ENCODE results near the gene CKMT1A.
"Not testable (repeated sequence)": the region's sequence is repeated elsewhere in the genome, so short reads cannot be mapped to it uniquely, and the experiment has no call there.

Gene CKMT1A

DNA sequence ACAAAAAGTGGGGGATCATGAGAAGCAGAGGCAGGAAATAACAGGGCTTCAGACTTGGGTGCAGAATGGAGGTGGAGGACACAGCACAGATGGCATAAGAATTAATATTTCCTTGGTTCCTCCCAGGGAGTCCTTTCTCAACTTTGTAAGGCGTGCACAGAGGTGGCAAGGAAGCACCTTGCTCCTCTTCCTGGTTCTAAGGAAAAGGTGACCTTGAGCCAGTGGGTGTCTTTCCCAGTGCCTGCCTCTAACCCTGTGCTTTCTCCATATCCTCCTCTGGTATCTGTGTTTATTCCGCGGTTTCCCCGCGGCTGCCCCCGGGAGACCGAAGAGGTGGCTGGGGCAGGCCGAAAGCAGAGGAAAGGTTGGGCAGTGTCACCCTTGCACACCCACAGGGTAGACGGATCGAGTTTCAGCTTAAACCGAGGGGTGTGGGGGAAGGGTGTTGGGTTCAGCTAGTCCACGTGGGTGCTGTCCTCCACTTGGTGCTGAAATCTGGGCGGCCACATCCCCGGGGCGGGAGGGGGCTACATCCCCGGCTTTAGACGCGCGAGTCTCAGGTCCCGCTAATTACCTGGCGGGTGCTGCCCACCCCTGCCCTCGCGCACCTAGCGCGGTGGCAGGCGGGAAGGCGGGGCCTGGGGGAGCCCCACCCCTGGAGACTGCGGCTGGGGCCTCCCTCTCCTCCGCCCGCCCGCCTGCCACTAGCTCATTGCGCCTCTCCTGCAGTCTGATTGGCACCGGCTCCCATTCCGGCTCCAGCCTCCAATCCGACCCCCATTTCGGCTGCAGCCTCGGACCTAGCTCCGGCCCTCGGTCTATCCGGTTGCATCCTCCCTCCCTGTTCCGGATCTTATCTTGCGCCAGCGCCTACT, at the start of gene CKMT1A:
CKMT1A (plus strand) TSS at position 712 of the 875 bp plus-strand sequence. CDS start 192 bp downstream, outside the sequence.
- not testable (repeated sequence) for DNase-seq

DNA sequence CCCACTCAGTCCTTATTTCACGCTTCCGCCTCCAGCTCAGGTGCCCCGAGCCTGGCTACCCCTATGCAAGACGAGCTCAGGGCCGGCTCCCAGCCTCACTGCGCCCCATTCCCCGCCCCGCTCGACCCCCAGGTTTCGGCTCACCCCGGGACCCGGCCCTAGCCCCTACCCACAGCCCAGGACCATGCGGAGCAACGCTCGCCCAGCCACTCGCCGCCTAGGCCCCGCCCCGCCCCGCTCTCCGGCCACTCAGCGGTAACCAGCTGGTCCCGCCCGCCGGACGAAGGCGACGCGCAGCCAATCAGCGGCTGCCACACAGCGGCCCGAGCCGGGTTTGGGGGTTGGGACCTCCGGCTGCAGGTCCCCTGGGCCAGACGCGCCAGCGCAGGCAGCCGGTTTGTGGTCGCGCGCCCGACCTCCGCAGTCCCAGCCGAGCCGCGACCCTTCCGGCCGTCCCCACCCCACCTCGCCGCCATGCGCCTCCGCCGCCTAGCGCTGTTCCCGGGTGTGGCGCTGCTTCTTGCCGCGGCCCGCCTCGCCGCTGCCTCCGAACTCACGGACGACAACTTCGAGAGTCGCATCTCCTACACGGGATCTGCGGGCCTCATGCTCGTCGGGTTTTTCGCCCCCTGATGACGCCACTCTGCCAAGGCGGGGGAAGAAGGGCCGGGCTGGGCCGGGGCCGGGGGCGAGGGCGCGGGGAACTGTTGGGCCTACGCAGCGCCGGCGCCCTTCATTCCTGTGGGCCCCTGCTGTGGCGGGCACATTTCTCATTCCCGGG, 44.8 kb upstream of the CKMT1A start, which contains the start of gene CATSPER2:
CATSPER2 (minus strand) TSS at position 196 of the 781 bp plus-strand sequence. CDS start 783 bp downstream, outside the sequence.
- no peak for DNase-seq

DNA sequence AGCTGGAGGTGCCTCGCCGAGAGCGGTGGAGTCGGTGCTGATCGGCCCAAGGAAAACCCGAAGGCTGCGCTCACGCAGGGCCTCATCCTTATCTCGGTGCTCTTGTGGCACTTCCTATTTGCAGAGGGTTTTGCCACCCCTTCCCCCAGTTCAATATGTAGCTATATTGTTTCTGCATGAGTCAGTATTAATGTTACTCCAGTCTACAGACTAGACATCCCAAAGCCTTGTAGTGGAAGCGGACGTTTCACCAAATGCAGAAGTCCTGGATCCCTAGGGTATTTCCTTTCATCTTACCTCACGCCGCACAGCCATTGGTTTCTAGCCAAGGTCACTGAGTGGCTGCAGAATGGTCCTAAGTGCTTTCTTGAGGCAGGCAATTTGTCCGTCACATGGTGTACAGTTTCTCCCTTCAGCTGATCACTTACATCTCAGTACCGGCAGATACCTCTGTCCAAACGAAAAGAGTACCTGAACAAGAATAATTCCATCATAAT, 44.2 kb upstream of the CKMT1A start:
- DNase-seq: not testable (repeated sequence)

GRCh38 chr15:43659727-43660126, 33.9 kb upstream of the CKMT1A start:
- not testable (repeated sequence) for DNase-seq

- not testable (repeated sequence) for DNase-seq
These were observed 31.4 kb upstream of the CKMT1A start for GRCh38 chr15:43662293-43662692.

DNA sequence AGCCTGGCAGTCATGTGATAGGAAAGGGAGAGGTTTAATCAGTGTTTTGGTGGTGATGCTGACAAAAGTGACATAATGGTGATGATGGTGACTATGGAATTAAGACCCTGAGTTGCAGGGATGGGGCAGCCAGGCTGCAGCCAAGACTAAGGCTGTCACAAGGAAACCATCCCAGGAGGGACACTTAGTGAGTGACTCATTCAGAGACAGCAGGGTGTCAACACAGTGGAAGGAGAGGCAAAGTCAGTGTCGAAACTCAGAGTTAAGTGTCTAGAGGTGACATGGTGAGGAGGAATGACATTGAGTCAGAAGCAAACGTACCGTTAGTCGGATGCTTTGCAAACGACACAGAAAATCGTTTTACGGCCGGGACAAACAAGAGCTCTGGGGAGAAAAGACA, 30.3 kb upstream of the CKMT1A start:
- DNase-seq: not testable (repeated sequence)

DNA sequence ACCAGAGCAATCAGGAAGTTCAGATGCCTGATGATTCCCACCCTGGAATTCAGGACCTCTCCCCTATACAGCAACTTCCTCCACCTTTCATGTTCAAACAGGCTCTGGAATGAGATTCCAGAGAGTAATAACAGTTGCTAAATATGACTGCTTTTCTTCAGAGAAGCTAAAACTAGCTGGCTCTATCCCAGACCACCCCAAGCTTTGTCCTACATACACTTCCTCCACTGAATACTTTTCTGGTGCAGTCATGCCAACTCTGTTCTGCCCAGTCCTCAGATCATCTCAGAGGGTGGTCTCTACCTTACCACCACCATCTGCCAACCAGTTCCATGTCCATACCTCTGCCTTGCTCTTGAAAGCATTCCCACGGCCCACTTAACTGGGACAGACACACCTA, 27.5 kb upstream of the CKMT1A start:
- DNase-seq: not testable (repeated sequence)

GRCh38 chr15:43674175-43674574, 19.5 kb upstream of the CKMT1A start:
- not testable (repeated sequence) for DNase-seq

DNA sequence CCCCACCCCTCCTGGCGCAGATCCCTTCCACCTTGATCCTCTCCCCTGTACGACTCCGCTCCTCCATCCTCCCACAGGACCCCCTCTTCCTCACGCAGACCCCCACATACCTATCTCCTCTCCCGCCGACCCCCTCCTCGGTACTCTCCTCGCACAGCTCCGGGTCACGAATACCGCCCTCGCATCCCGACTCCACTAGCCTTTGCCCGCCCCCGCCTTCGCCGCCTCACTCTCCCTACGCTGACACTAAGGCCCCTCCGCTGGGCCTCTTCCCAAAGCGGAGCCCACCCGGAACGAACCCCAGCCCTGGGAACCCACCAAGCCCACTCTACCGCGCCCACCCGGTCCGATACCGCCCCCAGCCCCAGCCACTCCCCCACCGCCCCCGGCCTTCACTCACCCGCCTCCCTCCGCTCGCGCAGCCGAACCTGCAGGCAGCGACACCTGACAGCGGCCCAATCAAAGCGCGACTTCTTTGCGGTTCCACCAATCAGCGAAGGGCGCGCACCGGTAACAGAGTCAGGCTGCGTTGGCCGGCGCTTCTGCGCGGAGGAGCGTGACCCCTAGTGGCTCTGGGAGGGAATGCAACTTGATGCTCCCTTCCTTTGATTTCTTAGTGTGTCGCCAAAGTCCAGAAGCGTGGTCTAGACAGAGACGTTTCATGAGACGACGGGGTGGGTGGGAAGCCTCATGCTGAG, 3.9 kb upstream of the CKMT1A start:
- DNase-seq: not testable (repeated sequence)

DNA sequence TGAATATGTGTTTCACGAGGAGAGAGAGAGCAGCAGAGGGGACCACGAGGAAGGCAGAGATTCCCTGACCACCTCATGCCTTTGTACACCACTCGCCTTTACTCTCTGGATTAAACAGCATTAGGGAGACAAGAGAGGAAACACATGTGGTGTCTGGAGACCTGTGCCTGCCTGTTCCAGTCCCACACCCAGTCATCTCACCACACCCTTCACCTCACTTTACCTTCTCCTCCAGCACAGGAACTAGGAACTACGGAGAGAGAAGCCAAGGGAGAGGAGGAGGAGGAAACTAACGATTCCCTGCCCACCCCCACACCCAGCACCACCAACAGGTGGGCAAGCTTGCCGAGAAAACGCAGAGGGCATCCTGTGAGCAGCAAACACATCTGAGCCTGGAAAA, 980 bp upstream of the CKMT1A start:
- not testable (repeated sequence) for DNase-seq

- DNase-seq: peak in 3 of 56 donors; percentile 0 to 1 (median 1)
These were observed 8.5 kb downstream of the CKMT1A start for GRCh38 chr15:43702174-43702573.

DNA sequence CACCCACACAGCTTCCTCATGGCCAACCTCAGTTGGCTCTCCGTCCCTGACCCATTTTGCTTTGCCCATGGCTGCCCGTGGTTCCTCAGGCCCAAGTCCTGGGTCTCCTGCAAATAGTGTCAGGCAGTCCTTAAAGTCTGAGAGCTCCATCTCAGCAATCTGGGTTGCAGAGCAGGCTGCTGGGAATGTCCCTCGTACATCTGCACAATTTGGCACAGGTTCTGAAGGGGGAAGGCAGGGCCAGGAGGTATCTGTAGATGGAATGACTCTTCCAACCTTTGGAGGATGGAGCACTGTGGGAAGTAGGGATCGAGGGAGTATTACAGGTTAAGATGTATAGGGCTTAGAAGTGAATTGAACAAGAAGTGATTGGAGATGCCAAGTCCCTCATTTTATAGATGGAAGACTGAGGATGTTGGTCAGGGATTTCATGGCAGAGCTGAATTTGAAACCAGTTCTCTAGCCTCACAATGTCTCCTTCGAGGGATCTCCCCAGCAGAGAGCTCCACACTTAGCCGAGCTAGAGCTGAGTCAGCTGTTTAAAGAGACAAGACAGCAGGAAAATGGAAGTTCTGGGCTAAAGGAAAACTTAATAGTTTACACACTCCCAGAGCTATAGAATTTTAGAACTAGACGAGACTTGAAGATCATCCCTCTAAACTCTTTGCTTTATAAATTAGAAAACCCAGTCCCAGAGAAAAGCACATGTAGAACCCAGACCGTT, 9.2 kb downstream of the CKMT1A start:
- DNase-seq: no peak

DNA sequence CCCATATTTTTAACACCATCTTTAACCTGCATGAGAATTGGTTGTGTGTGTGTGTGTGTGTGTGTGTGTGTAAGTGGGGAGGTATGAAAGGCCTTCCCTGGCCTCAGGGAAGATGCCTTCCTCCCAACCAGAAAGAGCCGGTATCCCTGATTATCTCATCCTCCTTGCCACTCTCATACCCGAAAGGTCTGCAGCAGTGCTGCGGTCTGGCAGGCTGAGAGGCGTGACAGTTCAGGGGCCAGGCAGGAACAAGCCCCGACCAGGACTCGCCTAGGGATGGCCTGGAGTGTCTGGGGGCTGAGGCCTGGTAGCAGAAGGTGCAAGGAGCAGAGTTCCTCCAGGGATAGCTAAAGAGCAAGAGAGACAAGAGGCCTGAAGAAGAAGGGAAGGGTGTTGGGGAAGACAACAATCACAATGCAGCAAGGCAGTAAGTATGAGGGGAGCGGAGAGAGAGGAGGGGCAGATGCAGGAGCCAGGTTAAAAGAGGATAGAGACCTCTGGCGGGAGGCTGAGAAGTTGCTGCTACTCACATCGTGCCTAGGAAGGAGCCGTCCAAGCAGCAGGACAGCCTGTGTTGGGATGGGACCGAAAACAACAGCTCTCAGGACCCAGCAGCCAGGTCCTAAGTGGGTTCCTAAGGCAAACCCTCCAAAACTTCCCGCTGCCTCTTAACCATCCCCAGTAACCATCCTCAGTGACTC, 16.9 kb downstream of the CKMT1A start:
- DNase-seq: not testable (repeated sequence)

DNA sequence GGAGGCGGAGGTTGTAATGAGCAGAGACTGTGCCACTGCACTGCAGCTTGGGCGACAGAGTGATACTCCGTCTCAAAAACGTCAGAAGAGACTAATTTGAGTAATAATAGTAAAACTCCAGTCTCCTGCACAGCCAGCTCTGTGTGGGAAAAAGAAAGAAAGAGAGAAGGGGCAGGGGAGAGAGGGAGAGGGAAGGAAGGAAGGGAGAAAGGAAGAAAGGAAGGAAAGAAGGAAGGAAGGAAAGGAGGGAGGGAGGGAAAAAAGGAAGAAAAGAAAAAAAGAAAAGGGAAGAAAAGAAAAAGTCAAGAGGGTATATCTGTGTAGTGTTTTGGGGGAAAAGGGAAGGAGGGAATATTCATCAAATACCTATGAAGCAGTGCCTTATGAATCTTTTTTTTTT, 29.5 kb downstream of the CKMT1A start:
- no peak for DNase-seq

- not testable (repeated sequence) for DNase-seq
These were observed 32.6 kb downstream of the CKMT1A start for GRCh38 chr15:43726306-43726705.

- DNase-seq: not testable (repeated sequence)
These were observed 34.5 kb downstream of the CKMT1A start for GRCh38 chr15:43728053-43728725.

DNA sequence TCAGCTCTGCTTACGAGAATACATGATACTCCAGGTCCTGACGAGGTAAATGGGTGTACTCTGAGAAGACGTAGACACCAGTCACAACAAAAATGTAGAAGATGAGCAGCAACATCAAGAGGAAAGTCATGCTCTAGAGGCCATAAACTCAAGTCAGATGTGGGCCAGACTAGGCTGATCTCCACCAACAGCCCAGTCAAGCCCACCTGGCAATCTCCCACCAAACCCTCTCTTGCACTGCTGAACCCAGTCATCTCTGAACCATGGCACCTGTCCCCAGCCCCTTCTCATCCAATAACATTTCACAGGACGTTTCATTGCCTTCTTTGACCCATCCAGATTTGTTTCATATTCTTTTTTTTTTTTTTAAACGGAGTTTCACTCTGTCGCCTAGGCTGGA, 41.8 kb downstream of the CKMT1A start:
- DNase-seq: no peak

- peak; percentile 58 to 96 (median 87) for DNase-seq
These were observed 52.7 kb downstream of the CKMT1A start, which contains the start of gene PDIA3 for GRCh38 chr15:43746245-43746902. Gene PDIA3, plus strand, starts transcription at chr15:43746438. Its CDS starts 102 bp downstream, at chr15:43746540.

Measured in amygdala (tissue), 56 donors.